WTC11 (cell line): ENCODE measurements around the gene DEGS1. TPM values are rescaled to one million over a fixed set of nuclear protein-coding genes. Genes with fewer than 3 reads are reported as not detected.

ENCODE experiments used
- ATAC-seq: fragments of 200-7000 bp; cut with Tn5 transposase; 2 replicates; pipeline ENCODE4 v1.10.0; 2021; ENCODE audit warnings: mild to moderate bottlenecking, moderate library complexity
- CTCF ChIA-PET: fragments of 300-600 bp; sonication (Branson Sonifier 250); formaldehyde crosslinking; loops from one replicate; lab custom pipeline; 2021; ENCODE audit warnings: antibody characterized with exemption; lab: Charles Lee
- POLR2A ChIA-PET: fragments of 350-600 bp; sonication (Branson Sonifier 250); formaldehyde crosslinking; loops from one replicate; lab custom pipeline; 2021; ENCODE audit warnings: antibody characterized with exemption; lab: Charles Lee
- DNase-seq: peaks from one replicate; pipeline ENCODE4 v3.0.0; 2021; ENCODE audit warnings: low spot score
- H3K27ac Mint-ChIP-seq: 2 replicates; pipeline ENCODE4 v1.8.0; 2021; ENCODE audit warnings: mixed read lengths
- H3K27me3 Mint-ChIP-seq: 2 replicates; pipeline ENCODE4 v1.8.0; 2021; ENCODE audit warnings: low read depth, mild to moderate bottlenecking, moderate library complexity, mixed read lengths
- H3K36me3 Mint-ChIP-seq: 2 replicates; pipeline ENCODE4 v1.8.0; 2021; ENCODE audit warnings: mixed read lengths
- H3K4me1 Mint-ChIP-seq: 2 replicates; pipeline ENCODE4 v1.8.0; 2022; ENCODE audit warnings: mixed read lengths
- H3K4me3 Mint-ChIP-seq: 2 replicates; pipeline ENCODE4 v1.8.0; 2021; ENCODE audit warnings: mild to moderate bottlenecking, moderate library complexity, mixed read lengths
- H3K9me3 Mint-ChIP-seq: 2 replicates; pipeline ENCODE4 v1.8.0; 2021; ENCODE audit warnings: mixed read lengths
- ATF2 ChIP-seq: sonication (generic); formaldehyde crosslinking; IDR thresholded peaks from 2 replicates; pipeline ENCODE4 v1.8.1; 2022; ENCODE audit warnings: low read depth, missing genetic modification reagents, borderline replicate concordance
- EMX1 ChIP-seq: fragments of 250-450 bp; sonication (Bioruptor Pico); IDR thresholded peaks from 2 replicates; pipeline ENCODE4 v1.8.0; 2021; ENCODE audit warnings: mild to moderate bottlenecking
- FOXJ3 ChIP-seq: sonication (generic); formaldehyde crosslinking; IDR thresholded peaks from 2 replicates; pipeline ENCODE4 v1.9.0; 2021; ENCODE audit warnings: missing genetic modification reagents, mild to moderate bottlenecking, borderline replicate concordance
- GABPB1 ChIP-seq: sonication (generic); formaldehyde crosslinking; IDR thresholded peaks from 2 replicates; pipeline ENCODE4 v1.8.1; 2023; ENCODE audit warnings: mild to moderate bottlenecking, missing genetic modification reagents
- GRHL2 ChIP-seq: fragments of 250-450 bp; sonication (Bioruptor Pico); IDR thresholded peaks from 2 replicates; pipeline ENCODE4 v1.8.0; 2022; ENCODE audit warnings: mild to moderate bottlenecking, moderate library complexity; ENCODE audit not compliant: insufficient replicate concordance, severe bottlenecking
- JUN ChIP-seq: sonication (generic); formaldehyde crosslinking; IDR thresholded peaks from 2 replicates; pipeline ENCODE4 v1.8.0; 2023; ENCODE audit warnings: mild to moderate bottlenecking, missing genetic modification reagents
- TP53 ChIP-seq: sonication (generic); formaldehyde crosslinking; IDR thresholded peaks from 2 replicates; pipeline ENCODE4 v1.8.1; 2023; ENCODE audit warnings: mild to moderate bottlenecking, missing genetic modification reagents
- ZNF121 ChIP-seq: sonication (generic); formaldehyde crosslinking; IDR thresholded peaks from 2 replicates; pipeline ENCODE4 v1.8.0; 2023; ENCODE audit warnings: missing genetic modification reagents
- ZNF232 ChIP-seq: sonication (generic); formaldehyde crosslinking; IDR thresholded peaks from 2 replicates; pipeline ENCODE4 v1.8.0; 2022; ENCODE audit warnings: mild to moderate bottlenecking, missing genetic modification reagents
- ZNF396 ChIP-seq: fragments of 250-450 bp; sonication (Bioruptor Pico); IDR thresholded peaks from 2 replicates; pipeline ENCODE4 v1.8.0; 2021; ENCODE audit warnings: mild to moderate bottlenecking, moderate library complexity, borderline replicate concordance
- ZNF416 ChIP-seq: fragments of 250-450 bp; sonication (Bioruptor Pico); IDR thresholded peaks from 2 replicates; pipeline ENCODE4 v1.9.0; 2021; ENCODE audit warnings: mild to moderate bottlenecking, inconsistent platforms
- ZNF423 ChIP-seq: fragments of 250-450 bp; sonication (Bioruptor Pico); IDR thresholded peaks from 2 replicates; pipeline ENCODE4 v2.1.2; 2022; ENCODE audit warnings: mild to moderate bottlenecking, moderate library complexity
- total RNA-seq: library from RNA; stranded (reverse); gene quantifications from 3 replicates; pipeline ENCODE4 v1.2.3, GENCODE V29; 2021
- TF ChIP-seq, protein P1 (sequence below): sonication (generic); formaldehyde crosslinking; IDR thresholded peaks from 2 replicates; pipeline ENCODE4 v1.8.0; 2023; ENCODE audit warnings: missing genetic modification reagents
- TF ChIP-seq, protein P2 (sequence below): sonication (generic); formaldehyde crosslinking; IDR thresholded peaks from 2 replicates; pipeline ENCODE4 v1.8.1; 2023; ENCODE audit warnings: mild to moderate bottlenecking, moderate library complexity, missing genetic modification reagents
- TF ChIP-seq, protein P3 (sequence below): fragments of 250-450 bp; sonication (Bioruptor Pico); IDR thresholded peaks from 2 replicates; pipeline ENCODE4 v1.8.0; 2021; ENCODE audit warnings: mild to moderate bottlenecking
- TF ChIP-seq, protein P4 (sequence below): sonication (generic); formaldehyde crosslinking; IDR thresholded peaks from 2 replicates; pipeline ENCODE4 v1.8.1; 2023; ENCODE audit warnings: mild to moderate bottlenecking, missing genetic modification reagents, moderate library complexity
- TF ChIP-seq, protein P5 (sequence below): sonication (generic); formaldehyde crosslinking; IDR thresholded peaks from 2 replicates; pipeline ENCODE4 v1.8.1; 2023; ENCODE audit warnings: mild to moderate bottlenecking, missing genetic modification reagents
- TF ChIP-seq, protein P6 (sequence below): fragments of 250-450 bp; sonication (Bioruptor Pico); IDR thresholded peaks from 2 replicates; pipeline ENCODE4 v1.9.0; 2021; ENCODE audit warnings: mild to moderate bottlenecking
- TF ChIP-seq, protein P7 (sequence below): sonication (generic); formaldehyde crosslinking; IDR thresholded peaks from 2 replicates; pipeline ENCODE4 v1.8.0; 2022; ENCODE audit warnings: mild to moderate bottlenecking, missing genetic modification reagents
- TF ChIP-seq, protein P8 (sequence below): fragments of 250-450 bp; sonication (Bioruptor Pico); IDR thresholded peaks from 2 replicates; pipeline ENCODE4 v1.9.0; 2021; ENCODE audit warnings: mild to moderate bottlenecking

DEGS1 gene
- total RNA-seq, 1 experiment from 2014 or later = 30.7 TPM

DNA sequence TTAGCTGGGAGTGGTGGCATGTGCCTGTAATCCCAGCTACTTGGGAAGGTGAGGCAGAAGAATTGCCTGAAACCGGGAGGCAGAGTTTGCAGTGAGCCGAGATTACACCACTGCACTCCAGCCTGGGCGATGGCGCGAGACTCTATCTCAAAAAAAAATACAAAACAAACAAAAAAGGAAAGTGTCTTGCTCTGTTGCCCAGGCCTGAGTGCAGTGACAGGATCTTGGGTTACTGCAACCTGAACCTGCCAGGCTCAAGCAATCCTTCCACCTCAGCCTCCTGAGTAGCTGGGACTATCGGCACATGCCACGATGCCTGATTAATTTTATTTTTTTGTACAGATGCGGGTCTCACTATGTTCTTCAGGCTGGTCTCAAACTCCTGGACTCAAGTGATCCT, 33.3 kb downstream of the DEGS1 start:
- H3K36me3 Mint-ChIP-seq = no peaks in the 10 kb centered on the region
- TF ChIP-seq JUN (CRISPR knock-in tag) (no peak), ZNF423 (CRISPR knock-in tag) (no peak), ZNF232 (CRISPR knock-in tag) (no peak), ZNF416 (CRISPR knock-in tag) (no peak), ZNF396 (CRISPR knock-in tag) (no peak)
- TF ChIP-seq, protein P1, sequence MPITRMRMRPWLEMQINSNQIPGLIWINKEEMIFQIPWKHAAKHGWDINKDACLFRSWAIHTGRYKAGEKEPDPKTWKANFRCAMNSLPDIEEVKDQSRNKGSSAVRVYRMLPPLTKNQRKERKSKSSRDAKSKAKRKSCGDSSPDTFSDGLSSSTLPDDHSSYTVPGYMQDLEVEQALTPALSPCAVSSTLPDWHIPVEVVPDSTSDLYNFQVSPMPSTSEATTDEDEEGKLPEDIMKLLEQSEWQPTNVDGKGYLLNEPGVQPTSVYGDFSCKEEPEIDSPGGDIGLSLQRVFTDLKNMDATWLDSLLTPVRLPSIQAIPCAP = no peak
- TF ChIP-seq, protein P2, sequence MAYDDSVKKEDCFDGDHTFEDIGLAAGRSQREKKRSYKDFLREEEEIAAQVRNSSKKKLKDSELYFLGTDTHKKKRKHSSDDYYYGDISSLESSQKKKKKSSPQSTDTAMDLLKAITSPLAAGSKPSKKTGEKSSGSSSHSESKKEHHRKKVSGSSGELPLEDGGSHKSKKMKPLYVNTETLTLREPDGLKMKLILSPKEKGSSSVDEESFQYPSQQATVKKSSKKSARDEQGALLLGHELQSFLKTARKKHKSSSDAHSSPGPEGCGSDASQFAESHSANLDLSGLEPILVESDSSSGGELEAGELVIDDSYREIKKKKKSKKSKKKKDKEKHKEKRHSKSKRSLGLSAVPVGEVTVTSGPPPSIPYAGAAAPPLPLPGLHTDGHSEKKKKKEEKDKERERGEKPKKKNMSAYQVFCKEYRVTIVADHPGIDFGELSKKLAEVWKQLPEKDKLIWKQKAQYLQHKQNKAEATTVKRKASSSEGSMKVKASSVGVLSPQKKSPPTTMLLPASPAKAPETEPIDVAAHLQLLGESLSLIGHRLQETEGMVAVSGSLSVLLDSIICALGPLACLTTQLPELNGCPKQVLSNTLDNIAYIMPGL = no peak
- TF ChIP-seq, protein P3, sequence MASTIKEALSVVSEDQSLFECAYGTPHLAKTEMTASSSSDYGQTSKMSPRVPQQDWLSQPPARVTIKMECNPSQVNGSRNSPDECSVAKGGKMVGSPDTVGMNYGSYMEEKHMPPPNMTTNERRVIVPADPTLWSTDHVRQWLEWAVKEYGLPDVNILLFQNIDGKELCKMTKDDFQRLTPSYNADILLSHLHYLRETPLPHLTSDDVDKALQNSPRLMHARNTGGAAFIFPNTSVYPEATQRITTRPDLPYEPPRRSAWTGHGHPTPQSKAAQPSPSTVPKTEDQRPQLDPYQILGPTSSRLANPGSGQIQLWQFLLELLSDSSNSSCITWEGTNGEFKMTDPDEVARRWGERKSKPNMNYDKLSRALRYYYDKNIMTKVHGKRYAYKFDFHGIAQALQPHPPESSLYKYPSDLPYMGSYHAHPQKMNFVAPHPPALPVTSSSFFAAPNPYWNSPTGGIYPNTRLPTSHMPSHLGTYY (CRISPR knock-in tag) = no peak
- TF ChIP-seq, protein P4, sequence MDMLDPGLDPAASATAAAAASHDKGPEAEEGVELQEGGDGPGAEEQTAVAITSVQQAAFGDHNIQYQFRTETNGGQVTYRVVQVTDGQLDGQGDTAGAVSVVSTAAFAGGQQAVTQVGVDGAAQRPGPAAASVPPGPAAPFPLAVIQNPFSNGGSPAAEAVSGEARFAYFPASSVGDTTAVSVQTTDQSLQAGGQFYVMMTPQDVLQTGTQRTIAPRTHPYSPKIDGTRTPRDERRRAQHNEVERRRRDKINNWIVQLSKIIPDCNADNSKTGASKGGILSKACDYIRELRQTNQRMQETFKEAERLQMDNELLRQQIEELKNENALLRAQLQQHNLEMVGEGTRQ (CRISPR knock-in tag) = no peak
- TF ChIP-seq, protein P5, sequence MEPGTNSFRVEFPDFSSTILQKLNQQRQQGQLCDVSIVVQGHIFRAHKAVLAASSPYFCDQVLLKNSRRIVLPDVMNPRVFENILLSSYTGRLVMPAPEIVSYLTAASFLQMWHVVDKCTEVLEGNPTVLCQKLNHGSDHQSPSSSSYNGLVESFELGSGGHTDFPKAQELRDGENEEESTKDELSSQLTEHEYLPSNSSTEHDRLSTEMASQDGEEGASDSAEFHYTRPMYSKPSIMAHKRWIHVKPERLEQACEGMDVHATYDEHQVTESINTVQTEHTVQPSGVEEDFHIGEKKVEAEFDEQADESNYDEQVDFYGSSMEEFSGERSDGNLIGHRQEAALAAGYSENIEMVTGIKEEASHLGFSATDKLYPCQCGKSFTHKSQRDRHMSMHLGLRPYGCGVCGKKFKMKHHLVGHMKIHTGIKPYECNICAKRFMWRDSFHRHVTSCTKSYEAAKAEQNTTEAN (CRISPR knock-in tag) = no peak
- no peak overlapping the region for H3K27ac Mint-ChIP-seq
- ATAC-seq = no peak
- no peaks in the 10 kb centered on the region for H3K9me3 Mint-ChIP-seq
- ChIA-PET CTCF (no interaction called here), POLR2A (interaction anchor here (0.6 kb wide), 1 partner anchor 37 kb away, joined by 3 read pairs; no protein-coding TSS in a partner anchor)
- H3K4me1 Mint-ChIP-seq = peaks cover 29% of the 10 kb centered on the region
- H3K27me3 Mint-ChIP-seq = no peaks in the 10 kb centered on the region
- no peak overlapping the region for H3K4me3 Mint-ChIP-seq
- no peak for DNase-seq

DNA sequence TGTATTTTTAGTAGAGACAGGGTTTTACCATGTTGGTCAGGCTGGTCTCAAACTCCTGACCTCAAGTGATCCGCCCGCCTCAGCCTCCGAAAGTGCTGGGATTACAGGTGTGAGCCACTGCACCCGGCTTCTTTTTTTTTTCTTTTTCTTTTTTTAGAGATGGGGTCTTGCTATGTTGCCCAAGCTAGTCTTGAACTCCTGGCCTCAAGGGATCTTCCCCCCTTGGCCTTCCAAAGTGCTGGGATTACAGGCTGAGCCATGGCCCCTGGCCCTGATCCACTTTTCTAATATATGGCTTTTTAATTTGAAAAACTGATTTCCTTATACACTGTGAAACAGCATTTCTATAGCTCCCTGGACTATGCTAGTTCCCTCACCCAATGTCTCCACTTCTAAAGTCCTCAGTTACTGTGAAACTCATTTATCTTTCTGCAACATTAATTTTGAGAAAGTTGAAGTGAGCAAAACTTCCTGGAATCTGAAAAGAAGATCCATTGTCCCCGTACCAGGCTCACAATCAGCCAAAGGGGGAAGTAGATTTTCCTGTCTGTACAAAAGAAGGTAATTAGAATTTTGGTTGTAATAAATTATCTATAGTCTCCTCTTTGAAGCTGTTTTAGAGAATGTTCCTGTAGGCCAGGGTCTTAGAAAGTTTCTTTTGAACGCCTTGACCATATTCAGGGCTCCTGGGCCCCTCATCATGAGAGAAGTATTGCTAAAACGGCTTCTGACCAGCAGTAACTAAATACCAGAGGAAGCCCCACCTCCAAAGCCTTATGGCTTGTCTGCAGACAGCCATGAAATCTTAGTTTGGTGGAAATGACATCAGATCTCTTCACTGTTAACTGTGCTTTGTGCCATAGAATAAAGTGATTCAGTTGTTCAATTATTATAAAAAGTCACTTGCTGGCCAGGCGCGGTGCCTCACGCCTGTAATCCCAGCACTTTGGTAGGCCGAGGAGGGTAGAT, 34.9 kb downstream of the DEGS1 start:
- Mint-ChIP-seq H3K4me1 (peaks cover 22% of the 10 kb centered on the region), H3K27me3 (no peaks in the 10 kb centered on the region), H3K36me3 (no peaks in the 10 kb centered on the region), H3K9me3 (no peaks in the 10 kb centered on the region), H3K27ac (no peak overlapping the region; the same call in 1 of the 2 replicates), H3K4me3 (no peak overlapping the region)
- ChIA-PET CTCF (no interaction called here), POLR2A (interaction anchor here (0.5 kb wide), 1 partner anchor 11 kb away, joined by 4 read pairs; no protein-coding TSS in a partner anchor)
- DNase-seq (no peak), ATAC-seq (no peak)
- TF ChIP-seq FOXJ3 = no peak
- TF ChIP-seq TP53 (CRISPR knock-in tag) = no peak
- TF ChIP-seq, protein P6, sequence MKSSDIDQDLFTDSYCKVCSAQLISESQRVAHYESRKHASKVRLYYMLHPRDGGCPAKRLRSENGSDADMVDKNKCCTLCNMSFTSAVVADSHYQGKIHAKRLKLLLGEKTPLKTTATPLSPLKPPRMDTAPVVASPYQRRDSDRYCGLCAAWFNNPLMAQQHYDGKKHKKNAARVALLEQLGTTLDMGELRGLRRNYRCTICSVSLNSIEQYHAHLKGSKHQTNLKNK (CRISPR knock-in tag) = no peak
- no peak for TF ChIP-seq ATF2 (CRISPR knock-in tag)
- TF ChIP-seq GRHL2 (CRISPR knock-in tag) = no peak
- no peak for TF ChIP-seq ZNF121
- TF ChIP-seq GABPB1 = no peak
- no peak for TF ChIP-seq EMX1 (CRISPR knock-in tag)
- TF ChIP-seq, protein P4 (CRISPR knock-in tag) = no peak
- TF ChIP-seq, protein P7, sequence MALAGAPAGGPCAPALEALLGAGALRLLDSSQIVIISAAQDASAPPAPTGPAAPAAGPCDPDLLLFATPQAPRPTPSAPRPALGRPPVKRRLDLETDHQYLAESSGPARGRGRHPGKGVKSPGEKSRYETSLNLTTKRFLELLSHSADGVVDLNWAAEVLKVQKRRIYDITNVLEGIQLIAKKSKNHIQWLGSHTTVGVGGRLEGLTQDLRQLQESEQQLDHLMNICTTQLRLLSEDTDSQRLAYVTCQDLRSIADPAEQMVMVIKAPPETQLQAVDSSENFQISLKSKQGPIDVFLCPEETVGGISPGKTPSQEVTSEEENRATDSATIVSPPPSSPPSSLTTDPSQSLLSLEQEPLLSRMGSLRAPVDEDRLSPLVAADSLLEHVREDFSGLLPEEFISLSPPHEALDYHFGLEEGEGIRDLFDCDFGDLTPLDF (CRISPR knock-in tag) = no peak
- TF ChIP-seq, protein P8, sequence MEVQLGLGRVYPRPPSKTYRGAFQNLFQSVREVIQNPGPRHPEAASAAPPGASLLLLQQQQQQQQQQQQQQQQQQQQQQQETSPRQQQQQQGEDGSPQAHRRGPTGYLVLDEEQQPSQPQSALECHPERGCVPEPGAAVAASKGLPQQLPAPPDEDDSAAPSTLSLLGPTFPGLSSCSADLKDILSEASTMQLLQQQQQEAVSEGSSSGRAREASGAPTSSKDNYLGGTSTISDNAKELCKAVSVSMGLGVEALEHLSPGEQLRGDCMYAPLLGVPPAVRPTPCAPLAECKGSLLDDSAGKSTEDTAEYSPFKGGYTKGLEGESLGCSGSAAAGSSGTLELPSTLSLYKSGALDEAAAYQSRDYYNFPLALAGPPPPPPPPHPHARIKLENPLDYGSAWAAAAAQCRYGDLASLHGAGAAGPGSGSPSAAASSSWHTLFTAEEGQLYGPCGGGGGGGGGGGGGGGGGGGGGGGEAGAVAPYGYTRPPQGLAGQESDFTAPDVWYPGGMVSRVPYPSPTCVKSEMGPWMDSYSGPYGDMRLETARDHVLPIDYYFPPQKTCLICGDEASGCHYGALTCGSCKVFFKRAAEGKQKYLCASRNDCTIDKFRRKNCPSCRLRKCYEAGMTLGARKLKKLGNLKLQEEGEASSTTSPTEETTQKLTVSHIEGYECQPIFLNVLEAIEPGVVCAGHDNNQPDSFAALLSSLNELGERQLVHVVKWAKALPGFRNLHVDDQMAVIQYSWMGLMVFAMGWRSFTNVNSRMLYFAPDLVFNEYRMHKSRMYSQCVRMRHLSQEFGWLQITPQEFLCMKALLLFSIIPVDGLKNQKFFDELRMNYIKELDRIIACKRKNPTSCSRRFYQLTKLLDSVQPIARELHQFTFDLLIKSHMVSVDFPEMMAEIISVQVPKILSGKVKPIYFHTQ (CRISPR knock-in tag) = no peak
